HG02610 (cell line): ENCODE data around the gene AUTS2.

Experiments
- ATAC-seq: cut with Tn5 transposase; IDR thresholded peaks from one replicate; pipeline ENCODE4 v1.9.1; 2021; ENCODE audit warnings: mild to moderate bottlenecking, moderate library complexity; ENCODE audit not compliant: unreplicated experiment

AUTS2 gene

DNA sequence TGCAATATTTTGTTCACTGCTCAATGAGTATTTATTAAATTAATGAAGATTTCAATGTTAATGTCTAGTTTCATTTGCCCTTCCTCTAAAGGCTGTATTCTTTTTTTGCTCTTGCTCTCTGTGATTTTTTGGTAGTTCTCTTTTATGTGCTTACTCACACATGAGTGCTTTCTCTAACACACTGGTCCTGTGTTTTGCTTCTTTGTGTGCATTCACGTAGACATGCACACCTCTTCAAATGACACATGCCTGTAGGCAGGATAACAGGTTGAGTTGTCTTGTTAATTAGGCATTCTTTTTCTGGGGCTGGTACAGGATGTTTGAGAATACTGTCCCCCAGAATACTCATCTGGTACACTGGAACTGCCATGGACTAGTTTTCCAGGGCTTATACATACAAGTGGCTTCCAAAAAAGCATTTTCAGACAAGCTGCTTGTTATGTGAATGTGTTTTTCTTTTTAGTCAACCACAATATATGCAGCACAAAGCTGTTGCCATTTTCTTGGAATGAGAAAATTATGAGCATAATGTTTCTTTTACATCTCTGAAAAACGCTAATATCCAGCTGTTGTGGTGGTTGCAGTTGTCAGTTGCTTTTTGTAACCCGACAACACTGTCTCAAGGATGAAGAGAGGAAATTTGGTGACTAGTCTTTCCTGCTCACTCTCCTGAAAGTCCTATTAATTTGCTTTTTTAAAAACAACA is 416.4 kb downstream of the AUTS2 start:
- ATAC-seq = peak; percentile 47

DNA sequence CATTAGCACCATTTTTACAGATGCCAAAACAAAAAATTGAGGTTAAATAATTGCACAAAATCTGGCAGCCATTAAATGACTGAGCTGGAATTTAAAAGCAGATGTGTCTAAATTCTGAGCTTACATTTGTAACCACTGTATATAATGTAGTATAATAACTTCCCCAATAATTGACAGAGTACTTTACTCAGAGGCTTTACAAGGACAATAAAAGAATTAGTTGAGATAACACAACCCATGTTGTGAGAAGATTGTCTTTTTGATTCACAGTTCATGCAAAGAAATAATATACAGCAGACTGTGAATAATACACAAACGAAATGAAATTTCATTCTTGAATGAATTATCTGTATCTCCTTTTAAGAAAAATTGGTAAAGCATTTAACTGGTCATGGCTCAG is 417.1 kb downstream of the AUTS2 start:
- no peak for ATAC-seq

GRCh38 chr7:70016044-70016770 is 417.9 kb downstream of the AUTS2 start:
- ATAC-seq = no peak

DNA sequence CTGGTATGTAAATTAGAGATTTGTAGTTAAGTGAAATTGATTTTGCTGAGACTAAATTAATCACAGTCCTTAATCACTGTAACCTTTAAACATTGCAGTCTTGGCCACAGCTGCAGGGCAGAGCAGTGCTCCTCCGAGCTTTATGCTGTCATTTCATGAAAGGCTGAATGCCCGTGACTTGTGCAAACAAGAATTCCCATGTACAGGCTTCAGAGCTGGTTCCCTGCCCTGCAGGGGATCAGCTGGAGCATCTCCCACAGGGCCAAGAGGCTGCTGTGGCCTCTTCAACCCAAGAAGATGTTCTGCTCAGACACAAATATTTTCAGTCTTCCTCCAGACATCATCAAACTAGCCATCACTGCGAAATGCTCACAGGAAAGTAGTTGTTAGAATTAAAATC is 419.1 kb downstream of the AUTS2 start:
- ATAC-seq = no peak

DNA sequence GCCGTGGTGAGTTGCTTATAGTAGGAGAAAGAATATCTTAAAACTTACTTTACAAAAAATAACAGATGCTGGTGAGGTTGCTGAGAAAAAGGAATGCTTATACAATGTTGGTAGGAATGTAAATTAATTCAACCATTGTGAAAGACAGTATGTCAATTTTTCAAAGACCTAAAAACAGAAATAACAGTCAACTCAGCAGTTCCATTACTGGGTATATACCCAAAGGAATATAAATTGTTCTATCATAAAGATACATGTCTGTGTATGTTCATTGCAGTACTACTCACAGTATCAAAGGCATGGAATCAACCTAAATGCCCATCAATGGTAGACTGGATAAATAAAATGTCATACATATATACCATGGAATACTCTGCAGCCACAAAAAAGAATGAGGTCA is 420.4 kb downstream of the AUTS2 start:
- no peak for ATAC-seq

DNA sequence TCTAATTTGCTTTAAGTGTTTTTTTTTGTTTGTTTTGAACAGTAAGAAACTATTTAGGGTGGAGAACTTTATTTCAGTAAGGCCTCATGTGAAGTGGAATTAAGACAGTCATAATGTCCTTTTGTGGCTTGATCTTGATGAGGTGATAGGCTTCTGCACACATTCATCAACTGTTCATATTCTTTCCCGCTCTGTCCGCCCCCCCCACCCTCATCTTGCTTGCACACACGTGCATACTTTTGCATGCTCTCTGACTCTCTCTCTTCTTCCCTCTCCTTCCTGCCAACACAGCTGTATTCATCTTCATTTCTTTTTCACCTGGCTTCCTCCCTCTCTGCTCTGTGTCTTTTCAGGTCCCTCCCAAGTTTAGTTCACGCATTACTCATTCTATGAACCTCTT is 429.6 kb downstream of the AUTS2 start:
- ATAC-seq = peak; percentile 41

DNA sequence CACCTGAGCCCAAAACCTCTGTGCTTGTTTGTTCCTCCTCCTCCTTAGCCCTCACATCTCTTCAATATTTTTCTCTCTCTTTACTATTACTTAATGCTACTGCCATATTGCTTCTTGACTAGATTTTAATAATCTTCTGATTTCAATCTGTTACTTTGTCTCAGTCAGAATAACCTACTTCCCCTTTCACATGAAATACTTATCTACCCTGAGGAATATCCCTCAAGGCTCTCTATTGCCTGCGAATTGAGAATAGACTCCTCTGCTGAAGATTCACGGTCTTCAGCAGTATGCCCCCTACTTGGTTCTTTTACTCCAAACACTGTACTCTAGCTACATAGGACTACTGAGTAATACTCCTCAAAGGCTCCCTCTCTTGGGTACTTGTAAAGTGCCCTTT is 430.3 kb downstream of the AUTS2 start:
- ATAC-seq = no peak

DNA sequence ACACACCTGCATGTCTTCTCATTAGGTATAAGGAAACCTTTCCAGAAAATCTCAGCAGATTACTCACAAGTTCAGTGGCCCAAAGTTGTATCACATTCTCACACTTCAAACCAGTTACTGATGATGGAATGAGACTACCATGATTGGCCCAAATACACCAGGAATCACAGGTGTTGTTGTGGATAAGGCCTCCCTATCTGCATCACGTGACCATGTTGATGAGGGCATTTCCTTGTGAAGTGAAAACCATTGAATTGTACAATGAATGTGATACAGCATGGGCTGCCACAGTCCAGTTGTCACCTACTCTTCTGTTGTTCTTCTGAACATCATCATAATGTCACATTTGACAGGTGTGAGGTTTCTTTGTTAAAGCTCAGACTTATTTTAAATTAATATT is 431.7 kb downstream of the AUTS2 start:
- ATAC-seq = no peak

GRCh38 chr7:70030745-70031144 is 432.5 kb downstream of the AUTS2 start:
- no peak for ATAC-seq

- no peak for ATAC-seq
Observed at GRCh38 chr7:70031245-70031644, 433.0 kb downstream of the AUTS2 start.

- no peak for ATAC-seq
Observed at GRCh38 chr7:70032649-70033048, 434.4 kb downstream of the AUTS2 start.

DNA sequence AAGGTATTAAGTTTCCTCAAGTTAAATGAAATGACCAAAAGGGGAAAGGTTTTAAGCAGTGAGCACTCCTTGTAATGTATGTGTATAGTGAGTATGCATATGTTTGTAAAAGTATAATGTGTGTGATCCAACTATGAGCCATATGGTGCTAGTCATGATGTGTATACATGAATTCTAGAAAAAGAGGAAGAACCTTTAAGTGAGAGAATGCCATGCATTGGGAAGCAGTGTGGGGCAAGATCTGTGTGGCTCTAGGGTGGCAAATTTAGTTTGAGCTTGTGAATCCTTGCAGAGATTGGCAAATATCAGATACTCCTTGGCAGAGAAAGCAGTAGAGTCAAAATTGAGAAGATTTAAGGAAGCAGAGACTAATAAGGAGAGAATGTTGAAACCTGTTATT is 435.0 kb downstream of the AUTS2 start:
- ATAC-seq = no peak

DNA sequence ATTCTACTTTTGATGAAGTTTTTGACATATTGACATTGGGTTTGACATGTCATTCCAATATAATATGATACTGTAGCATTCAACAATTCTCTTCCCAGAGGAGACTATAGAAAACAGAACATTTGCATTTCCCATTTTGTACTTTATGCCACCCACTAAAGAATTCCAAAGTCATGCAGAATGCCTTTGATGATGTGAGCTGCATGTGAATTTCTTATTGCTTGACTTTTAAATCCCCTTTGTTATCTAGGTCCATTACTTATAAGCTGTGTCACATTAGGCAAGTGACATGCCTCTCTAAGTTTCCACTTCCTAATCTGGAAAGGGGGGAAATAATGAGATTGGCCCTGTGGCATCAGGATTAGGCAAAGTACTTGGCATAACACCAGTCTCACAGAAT is 436.7 kb downstream of the AUTS2 start:
- no peak for ATAC-seq

- ATAC-seq = no peak
Observed at GRCh38 chr7:70035519-70035918, 437.2 kb downstream of the AUTS2 start.

DNA sequence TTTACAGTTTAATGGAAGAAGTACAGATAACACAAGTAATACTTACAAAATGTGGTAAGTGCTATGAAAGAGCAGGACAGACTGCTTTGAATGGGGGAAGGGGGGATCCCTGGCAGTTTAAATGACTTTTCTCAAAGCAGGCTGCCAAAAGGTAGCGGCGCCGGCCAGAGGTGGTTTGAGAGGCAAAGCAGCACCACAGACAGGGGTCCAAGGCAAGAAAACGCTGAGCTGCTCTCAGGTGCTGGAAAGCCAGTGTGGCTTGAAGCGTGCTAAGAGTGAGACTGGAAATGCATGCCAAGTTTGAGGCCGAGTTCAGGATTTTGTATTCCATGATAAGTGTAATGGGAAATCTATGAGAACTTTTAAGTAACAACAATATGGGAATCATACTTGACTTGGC is 437.7 kb downstream of the AUTS2 start:
- no peak for ATAC-seq

DNA sequence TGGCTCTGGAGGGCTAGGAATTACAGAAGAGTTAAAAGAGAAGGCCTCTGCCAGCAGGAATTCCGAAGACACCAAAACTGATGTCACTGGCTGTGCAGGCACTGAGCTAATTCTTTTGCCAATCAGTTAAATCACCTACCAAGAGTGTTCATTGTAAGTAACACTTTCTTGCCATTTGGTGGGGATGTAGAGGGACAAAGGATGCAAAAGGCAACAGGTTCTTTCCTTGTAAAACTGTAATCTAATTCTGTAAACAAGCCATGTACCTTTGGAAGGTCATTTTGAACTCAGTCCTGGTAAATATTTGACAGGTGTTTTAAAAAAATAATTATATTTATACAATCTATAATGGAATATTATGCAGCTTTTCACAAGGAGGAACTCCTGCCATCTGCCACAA is 438.4 kb downstream of the AUTS2 start:
- no peak for ATAC-seq

DNA sequence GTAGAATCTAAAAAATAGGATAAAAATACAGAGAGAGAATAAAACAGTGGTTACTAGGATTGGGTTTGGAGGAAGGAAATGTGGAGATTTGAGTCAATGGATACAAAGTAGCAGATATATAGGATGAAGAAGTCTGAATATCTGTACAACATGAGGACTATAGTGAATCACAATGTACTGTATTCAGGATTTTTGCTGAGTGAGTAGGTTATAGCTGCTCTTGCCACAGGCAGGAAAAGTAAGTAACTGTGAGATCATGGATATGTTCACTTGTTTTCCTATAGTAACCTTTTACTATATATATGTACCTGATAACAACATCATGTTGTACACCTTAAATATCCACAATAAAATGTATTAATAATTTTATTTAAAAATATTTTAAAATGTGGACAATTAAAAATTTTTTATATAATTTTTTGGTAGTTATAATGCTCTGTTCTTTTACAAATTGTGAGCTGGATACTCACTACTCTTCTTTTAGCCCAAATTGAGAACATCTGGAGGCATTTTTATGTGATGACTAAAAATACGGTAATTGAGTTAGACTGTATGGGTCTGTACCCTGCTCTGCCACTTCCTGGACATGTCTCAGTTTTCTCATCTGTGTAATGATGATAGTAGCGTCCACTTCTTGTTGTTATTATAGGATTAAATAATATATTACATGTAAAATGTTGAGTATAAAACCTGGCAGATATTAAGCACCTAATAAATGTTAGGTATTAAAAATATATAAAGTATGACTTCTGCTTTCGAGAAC is 439.1 kb downstream of the AUTS2 start:
- no peak for ATAC-seq

DNA sequence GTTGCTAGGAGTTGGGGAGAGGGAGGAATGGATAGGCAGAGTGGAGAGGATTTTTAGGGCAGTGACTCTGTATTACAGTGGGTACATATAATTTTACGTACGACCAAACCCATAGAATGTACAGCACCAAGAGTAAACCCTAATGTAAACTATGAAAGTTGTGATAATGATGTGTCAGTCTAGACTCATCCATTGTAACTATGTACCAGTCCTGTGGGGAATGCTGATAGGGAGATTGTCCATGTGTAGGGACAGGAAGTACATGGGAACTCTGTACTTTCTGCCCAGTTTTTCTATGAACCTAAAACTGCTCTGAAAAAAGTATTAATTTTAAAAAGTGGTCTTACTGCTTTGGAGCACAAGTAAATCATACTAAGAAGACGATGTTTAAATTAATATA is 441.8 kb downstream of the AUTS2 start:
- ATAC-seq = no peak

DNA sequence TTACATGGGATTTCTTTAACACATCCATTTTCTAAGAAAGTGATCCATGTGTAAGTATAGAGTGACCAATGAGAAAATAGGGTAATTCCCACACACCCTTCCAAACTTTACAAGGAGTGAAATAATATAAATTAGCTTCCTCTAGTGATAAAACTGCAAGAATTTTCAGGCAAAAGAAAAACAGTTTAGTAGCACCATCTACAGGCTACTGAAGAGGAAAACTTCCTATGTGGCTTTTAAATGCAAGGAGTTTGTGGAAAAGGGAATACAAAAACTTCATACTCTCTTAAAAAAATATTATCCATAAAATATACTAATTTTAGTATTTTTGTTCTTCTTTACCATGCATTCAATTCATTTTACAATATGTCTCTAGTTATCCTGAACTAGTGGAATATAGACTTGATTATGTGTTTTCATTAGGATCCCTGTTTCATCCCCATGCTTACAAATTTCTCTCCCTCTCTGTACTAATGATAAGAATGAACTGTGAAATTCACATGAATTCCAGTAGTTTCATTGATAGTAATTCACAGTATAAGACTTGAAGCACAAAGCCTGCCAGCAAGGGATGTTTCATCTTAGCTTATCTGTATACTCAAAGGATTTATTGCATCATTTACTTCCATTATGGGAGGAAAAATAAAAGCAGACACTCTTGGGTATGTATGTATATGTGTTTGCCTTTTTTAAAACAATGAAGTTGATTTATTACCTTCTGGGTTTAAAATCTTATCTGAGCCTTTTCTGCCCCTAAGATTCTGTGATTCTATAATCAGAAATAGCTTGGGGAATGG is 442.9 kb downstream of the AUTS2 start:
- ATAC-seq = no peak

- peak; percentile 44 for ATAC-seq
Observed at GRCh38 chr7:70042533-70042932, 444.3 kb downstream of the AUTS2 start.

DNA sequence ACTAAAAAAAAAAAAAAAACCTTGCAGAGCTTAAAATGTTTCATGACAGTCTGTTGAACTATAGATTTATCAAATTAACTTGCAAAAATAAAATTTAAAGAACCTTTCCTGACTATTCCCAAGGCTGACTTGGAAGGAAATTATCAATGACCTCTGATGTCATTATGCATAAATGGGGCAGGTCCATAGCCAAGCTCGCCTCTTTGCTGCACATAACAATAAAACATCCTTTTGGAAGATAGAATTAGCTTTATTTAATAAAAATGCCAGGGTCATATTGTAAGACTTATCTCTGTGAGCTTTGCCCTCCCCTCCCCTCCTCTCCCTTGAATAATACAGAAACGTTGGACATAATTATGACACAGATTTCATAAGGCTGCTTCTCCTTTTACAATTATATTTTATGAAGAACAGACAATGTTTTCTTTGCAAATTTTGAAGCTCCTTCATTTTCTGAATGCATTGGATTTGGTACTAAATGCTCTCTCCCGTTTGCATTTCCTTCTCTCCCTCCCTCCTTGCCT is 444.8 kb downstream of the AUTS2 start:
- no peak for ATAC-seq
